ES-I3 (cell line): ENCODE results near the gene SLC25A45.
A peak's percentile ranks its signal among the peaks of the same experiment; 100 is the strongest.
"Not testable (repeated sequence)": the region's sequence is repeated elsewhere in the genome, so short reads cannot be mapped to it uniquely, and the experiment has no call there.

Experiments used
- H3K36me3 ChIP-seq: 2 replicates; pipeline ENCODE4 v1.6.1; 2013; ENCODE audit warnings: mild to moderate bottlenecking, low read length, control low read depth, moderate library complexity; ENCODE audit not compliant: insufficient read depth
- H3K4me1 ChIP-seq: 2 replicates; pipeline ENCODE4 v1.6.1; 2013; ENCODE audit warnings: mild to moderate bottlenecking, control low read depth, low read length; ENCODE audit not compliant: insufficient read depth
- H3K9ac ChIP-seq: 2 replicates; pipeline ENCODE4 v1.6.1; 2013; ENCODE audit warnings: low read depth, mild to moderate bottlenecking, low read length, moderate library complexity
- H3K9me3 ChIP-seq: 2 replicates; pipeline ENCODE4 v1.6.1; 2013; ENCODE audit warnings: mild to moderate bottlenecking, low read length, moderate library complexity; ENCODE audit not compliant: control insufficient read depth, insufficient read depth

Gene SLC25A45

GRCh38 chr11:65355013-65355775 is 27.3 kb downstream of the SLC25A45 start:
- Histone ChIP-seq H3K4me1 (peaks cover 7% of the 10 kb centered on the region; the same call in 1 of the 2 replicates), H3K36me3 (no peaks in the 10 kb centered on the region; the same call in 1 of the 2 replicates), H3K9ac (peak overlapping the region; percentile 74; the same call in 1 of the 2 replicates), H3K9me3 (no peaks in the 10 kb centered on the region)

GRCh38 chr11:65354265-65355012 is 28.0 kb downstream of the SLC25A45 start, which contains the start of gene TIGD3:
TIGD3 (plus strand) TSS chr11:65354751; CDS start chr11:65355809, 1,058 bp downstream.
- Histone ChIP-seq H3K9me3 (no peaks in the 10 kb centered on the region), H3K9ac (peak within 1 kb of the TSS; percentile 74; the same call in 1 of the 2 replicates)

GRCh38 chr11:65353900-65354264 is 28.6 kb downstream of the SLC25A45 start:
- Histone ChIP-seq H3K4me1 (peaks cover 4% of the 10 kb centered on the region; the same call in 1 of the 2 replicates), H3K36me3 (peaks cover 5% of the 10 kb centered on the region), H3K9me3 (no peaks in the 10 kb centered on the region), H3K9ac (peak overlapping the region; percentile 74; the same call in 1 of the 2 replicates)

More at GRCh38 chr11:65354265-65355012, 28.0 kb downstream of the SLC25A45 start, which contains the start of gene TIGD3:
- H3K4me1 ChIP-seq, result peaks cover 4% of the 10 kb centered on the region; the same call in 1 of the 2 replicates
- no peaks in the 10 kb centered on the region; the same call in 1 of the 2 replicates for H3K36me3 ChIP-seq

- no peak overlapping the region for H3K9ac ChIP-seq
- peaks cover 9% of the 10 kb centered on the region for H3K36me3 ChIP-seq
- peaks cover 4% of the 10 kb centered on the region; the same call in 1 of the 2 replicates for H3K4me1 ChIP-seq
Measured at GRCh38 chr11:65353376-65353775, 29.1 kb downstream of the SLC25A45 start.

GRCh38 chr11:65352783-65353182 is 29.7 kb downstream of the SLC25A45 start:
- H3K9ac ChIP-seq, result no peak overlapping the region
- H3K4me1 ChIP-seq, result peaks cover 4% of the 10 kb centered on the region; the same call in 1 of the 2 replicates
- H3K9me3 ChIP-seq, result no peaks in the 10 kb centered on the region
- peaks cover 9% of the 10 kb centered on the region for H3K36me3 ChIP-seq

More at GRCh38 chr11:65353376-65353775, 29.1 kb downstream of the SLC25A45 start:
- no peaks in the 10 kb centered on the region for H3K9me3 ChIP-seq

- H3K36me3 ChIP-seq, result peaks cover 12% of the 10 kb centered on the region
- no peaks in the 10 kb centered on the region for H3K9me3 ChIP-seq
- no peak overlapping the region for H3K9ac ChIP-seq
- H3K4me1 ChIP-seq, result peaks cover 4% of the 10 kb centered on the region; the same call in 1 of the 2 replicates
Measured at GRCh38 chr11:65351511-65351910, 30.9 kb downstream of the SLC25A45 start.

- no peaks in the 10 kb centered on the region for H3K9me3 ChIP-seq
- peaks cover 36% of the 10 kb centered on the region for H3K36me3 ChIP-seq
- no peaks in the 10 kb centered on the region for H3K4me1 ChIP-seq
- no peak overlapping the region for H3K9ac ChIP-seq
Measured at GRCh38 chr11:65341856-65342255, 40.6 kb downstream of the SLC25A45 start.

GRCh38 chr11:65340226-65340625 is 42.2 kb downstream of the SLC25A45 start:
- peaks cover 2% of the 10 kb centered on the region for H3K4me1 ChIP-seq

GRCh38 chr11:65338676-65339075 is 43.8 kb downstream of the SLC25A45 start:
- H3K4me1 ChIP-seq, result peaks cover 4% of the 10 kb centered on the region
- peaks cover 23% of the 10 kb centered on the region for H3K36me3 ChIP-seq
- no peaks in the 10 kb centered on the region for H3K9me3 ChIP-seq
- H3K9ac ChIP-seq, result no peak overlapping the region

More at GRCh38 chr11:65340226-65340625, 42.2 kb downstream of the SLC25A45 start:
- H3K9ac ChIP-seq, result no peak overlapping the region
- peaks cover 29% of the 10 kb centered on the region for H3K36me3 ChIP-seq
- no peaks in the 10 kb centered on the region for H3K9me3 ChIP-seq

GRCh38 chr11:65334696-65335295 is 47.6 kb downstream of the SLC25A45 start:
- H3K9ac ChIP-seq, result peak overlapping the region; percentile 98
- no peaks in the 10 kb centered on the region for H3K9me3 ChIP-seq
- peaks cover 4% of the 10 kb centered on the region for H3K4me1 ChIP-seq
- H3K36me3 ChIP-seq, result no peaks in the 10 kb centered on the region; the same call in 1 of the 2 replicates

- H3K9me3 ChIP-seq, H3K4me1 ChIP-seq, H3K36me3 ChIP-seq, H3K9ac ChIP-seq: not testable (repeated sequence)
Measured at GRCh38 chr11:65332591-65332990, 49.9 kb downstream of the SLC25A45 start.

- peaks cover 8% of the 10 kb centered on the region for H3K4me1 ChIP-seq
- no peaks in the 10 kb centered on the region for H3K9me3 ChIP-seq
- H3K9ac ChIP-seq, result no peak overlapping the region
- H3K36me3 ChIP-seq, result no peaks in the 10 kb centered on the region
Measured at GRCh38 chr11:65330544-65330943, 51.9 kb downstream of the SLC25A45 start.

GRCh38 chr11:65329944-65330403 is 52.5 kb downstream of the SLC25A45 start:
- peak overlapping the region; percentile 30; the same call in 1 of the 2 replicates for H3K9ac ChIP-seq
- no peaks in the 10 kb centered on the region for H3K9me3 ChIP-seq
- peaks cover 4% of the 10 kb centered on the region; the same call in 1 of the 2 replicates for H3K4me1 ChIP-seq
- H3K36me3 ChIP-seq, result no peaks in the 10 kb centered on the region

GRCh38 chr11:65329478-65329877 is 53.0 kb downstream of the SLC25A45 start:
- no peaks in the 10 kb centered on the region for H3K36me3 ChIP-seq
- H3K9ac ChIP-seq, result 0 out of 2 replicates have a peak overlapping the region, but pooled peaks have one; percentile 30
- H3K9me3 ChIP-seq, result no peaks in the 10 kb centered on the region
- H3K4me1 ChIP-seq, result peaks cover 4% of the 10 kb centered on the region; the same call in 1 of the 2 replicates
